ENCODE results near the gene PDGFC. TPM values are rescaled to one million over a fixed set of nuclear protein-coding genes. Genes with fewer than 3 reads are reported as not detected.
A peak's percentile ranks its signal among the peaks of the same experiment; 100 is the strongest.

Gene PDGFC
- polyA plus RNA-seq, 1 donor from 2014 or later: 3.8 TPM

DNA sequence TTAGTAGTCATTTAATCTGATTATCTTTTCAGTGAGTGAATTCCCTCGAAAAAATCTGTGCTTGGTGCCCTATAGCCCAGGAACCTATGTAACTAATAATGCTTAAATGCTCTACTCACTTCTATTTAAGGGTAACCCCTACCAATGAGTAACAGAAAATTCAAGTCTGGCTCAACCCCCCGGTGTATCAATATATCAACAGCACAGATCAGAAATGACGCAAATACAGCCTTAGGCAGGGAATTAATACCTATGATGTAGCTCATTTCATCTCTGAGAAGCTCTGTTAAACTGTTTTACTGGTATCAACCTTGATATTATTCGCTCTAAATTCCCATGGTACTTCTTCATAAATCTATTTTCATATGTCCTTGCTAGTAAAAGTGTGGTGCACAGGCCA lies 28.6 kb downstream of the PDGFC start:
- no peaks in the 10 kb centered on the region for H3F3A ChIP-seq (ENCODE audit: insufficient read depth, low read length, poor library complexity, severe bottlenecking)
- H3K9ac ChIP-seq (ENCODE audit: low read length): no peak overlapping the region
- H3K9me3 ChIP-seq (ENCODE audit: low read length): no peaks in the 10 kb centered on the region
- H3K27ac ChIP-seq (ENCODE audit: low read length): no peak overlapping the region
- H2AFZ ChIP-seq (ENCODE audit: low read depth, low read length): no peak overlapping the region
- no peaks in the 10 kb centered on the region for H3K79me2 ChIP-seq (replicated peaks; ENCODE audit: insufficient read depth, low read length)
- no peaks in the 10 kb centered on the region for H3K27me3 ChIP-seq (ENCODE audit: insufficient read depth, low read depth, low read length)
- TF ChIP-seq, protein P1, sequence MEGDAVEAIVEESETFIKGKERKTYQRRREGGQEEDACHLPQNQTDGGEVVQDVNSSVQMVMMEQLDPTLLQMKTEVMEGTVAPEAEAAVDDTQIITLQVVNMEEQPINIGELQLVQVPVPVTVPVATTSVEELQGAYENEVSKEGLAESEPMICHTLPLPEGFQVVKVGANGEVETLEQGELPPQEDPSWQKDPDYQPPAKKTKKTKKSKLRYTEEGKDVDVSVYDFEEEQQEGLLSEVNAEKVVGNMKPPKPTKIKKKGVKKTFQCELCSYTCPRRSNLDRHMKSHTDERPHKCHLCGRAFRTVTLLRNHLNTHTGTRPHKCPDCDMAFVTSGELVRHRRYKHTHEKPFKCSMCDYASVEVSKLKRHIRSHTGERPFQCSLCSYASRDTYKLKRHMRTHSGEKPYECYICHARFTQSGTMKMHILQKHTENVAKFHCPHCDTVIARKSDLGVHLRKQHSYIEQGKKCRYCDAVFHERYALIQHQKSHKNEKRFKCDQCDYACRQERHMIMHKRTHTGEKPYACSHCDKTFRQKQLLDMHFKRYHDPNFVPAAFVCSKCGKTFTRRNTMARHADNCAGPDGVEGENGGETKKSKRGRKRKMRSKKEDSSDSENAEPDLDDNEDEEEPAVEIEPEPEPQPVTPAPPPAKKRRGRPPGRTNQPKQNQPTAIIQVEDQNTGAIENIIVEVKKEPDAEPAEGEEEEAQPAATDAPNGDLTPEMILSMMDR (IDR thresholded peaks at IDR 0.05; ENCODE audit: poor library complexity, severe bottlenecking): no peak
- TF ChIP-seq, protein P2, sequence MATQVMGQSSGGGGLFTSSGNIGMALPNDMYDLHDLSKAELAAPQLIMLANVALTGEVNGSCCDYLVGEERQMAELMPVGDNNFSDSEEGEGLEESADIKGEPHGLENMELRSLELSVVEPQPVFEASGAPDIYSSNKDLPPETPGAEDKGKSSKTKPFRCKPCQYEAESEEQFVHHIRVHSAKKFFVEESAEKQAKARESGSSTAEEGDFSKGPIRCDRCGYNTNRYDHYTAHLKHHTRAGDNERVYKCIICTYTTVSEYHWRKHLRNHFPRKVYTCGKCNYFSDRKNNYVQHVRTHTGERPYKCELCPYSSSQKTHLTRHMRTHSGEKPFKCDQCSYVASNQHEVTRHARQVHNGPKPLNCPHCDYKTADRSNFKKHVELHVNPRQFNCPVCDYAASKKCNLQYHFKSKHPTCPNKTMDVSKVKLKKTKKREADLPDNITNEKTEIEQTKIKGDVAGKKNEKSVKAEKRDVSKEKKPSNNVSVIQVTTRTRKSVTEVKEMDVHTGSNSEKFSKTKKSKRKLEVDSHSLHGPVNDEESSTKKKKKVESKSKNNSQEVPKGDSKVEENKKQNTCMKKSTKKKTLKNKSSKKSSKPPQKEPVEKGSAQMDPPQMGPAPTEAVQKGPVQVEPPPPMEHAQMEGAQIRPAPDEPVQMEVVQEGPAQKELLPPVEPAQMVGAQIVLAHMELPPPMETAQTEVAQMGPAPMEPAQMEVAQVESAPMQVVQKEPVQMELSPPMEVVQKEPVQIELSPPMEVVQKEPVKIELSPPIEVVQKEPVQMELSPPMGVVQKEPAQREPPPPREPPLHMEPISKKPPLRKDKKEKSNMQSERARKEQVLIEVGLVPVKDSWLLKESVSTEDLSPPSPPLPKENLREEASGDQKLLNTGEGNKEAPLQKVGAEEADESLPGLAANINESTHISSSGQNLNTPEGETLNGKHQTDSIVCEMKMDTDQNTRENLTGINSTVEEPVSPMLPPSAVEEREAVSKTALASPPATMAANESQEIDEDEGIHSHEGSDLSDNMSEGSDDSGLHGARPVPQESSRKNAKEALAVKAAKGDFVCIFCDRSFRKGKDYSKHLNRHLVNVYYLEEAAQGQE (IDR thresholded peaks at IDR 0.05; ENCODE audit: borderline replicate concordance): no peak
- no peak overlapping the region for H3K4me3 ChIP-seq (ENCODE audit: low read length)
- no peak overlapping the region for H3K4me2 ChIP-seq (ENCODE audit: low read length)
- H3K36me3 ChIP-seq (ENCODE audit: insufficient read depth, low read length): no peaks in the 10 kb centered on the region
- H4K20me1 ChIP-seq (ENCODE audit: insufficient read depth): no peaks in the 10 kb centered on the region
- H3K9me2 ChIP-seq (ENCODE audit: insufficient read depth, low read length): no peaks in the 10 kb centered on the region

DNA sequence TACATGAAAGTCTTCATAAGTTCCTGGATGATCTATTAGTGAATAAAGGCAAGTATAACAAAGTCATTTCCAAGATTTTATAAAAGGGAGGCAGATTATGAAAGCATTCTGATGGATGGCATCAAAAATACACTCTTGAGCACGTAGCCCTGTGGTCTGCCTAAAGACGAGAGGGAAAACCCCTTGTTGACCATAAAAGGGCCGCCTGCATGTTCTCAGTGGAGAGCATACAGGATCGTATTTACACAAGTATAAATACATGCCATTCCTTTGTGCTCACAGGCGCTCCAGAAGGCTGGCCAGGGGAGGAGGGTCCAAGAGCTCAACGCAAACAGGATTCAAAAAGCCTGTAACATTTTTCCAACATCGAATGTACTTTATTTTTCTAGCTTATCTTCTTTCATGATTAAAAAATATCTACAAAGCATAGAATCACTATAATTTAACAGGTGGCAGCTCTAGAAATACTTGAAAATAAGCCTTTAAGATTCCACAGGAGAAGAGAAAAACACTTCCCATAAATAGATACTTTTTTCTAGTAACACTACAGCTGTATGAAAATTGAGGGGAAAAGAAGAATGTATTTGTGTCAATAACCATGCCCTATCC lies 29.6 kb downstream of the PDGFC start:
- no peaks in the 10 kb centered on the region for H4K20me1 ChIP-seq (ENCODE audit: insufficient read depth)
- no peaks in the 10 kb centered on the region for H3K79me2 ChIP-seq (replicated peaks; ENCODE audit: insufficient read depth, low read length)
- H3K36me3 ChIP-seq (ENCODE audit: insufficient read depth, low read length): no peaks in the 10 kb centered on the region
- H3K9me3 ChIP-seq (ENCODE audit: low read length): no peaks in the 10 kb centered on the region
- H3K4me2 ChIP-seq (ENCODE audit: low read length): no peak overlapping the region
- peak overlapping the region; percentile 4 for H3K9ac ChIP-seq (ENCODE audit: low read length)
- TF ChIP-seq EP300 (conservative IDR thresholded peaks at IDR 0.05; ENCODE audit: poor library complexity, severe bottlenecking): peak; percentile 16
- no peak for TF ChIP-seq MXI1 (conservative IDR thresholded peaks at IDR 0.05; ENCODE audit: poor library complexity, severe bottlenecking)
- peak; percentile 28 for TF ChIP-seq POLR2AphosphoS5 (IDR thresholded peaks at IDR 0.05)
- H3F3A ChIP-seq (ENCODE audit: insufficient read depth, low read length, poor library complexity, severe bottlenecking): no peaks in the 10 kb centered on the region
- no peaks in the 10 kb centered on the region for H3K27me3 ChIP-seq (ENCODE audit: insufficient read depth, low read depth, low read length)
- H2AFZ ChIP-seq (ENCODE audit: low read depth, low read length): no peak overlapping the region
- H3K4me3 ChIP-seq (ENCODE audit: low read length): peak overlapping the region; percentile 10
- no peaks in the 10 kb centered on the region for H3K9me2 ChIP-seq (ENCODE audit: insufficient read depth, low read length)
- peak overlapping the region; percentile 42 for H3K27ac ChIP-seq (ENCODE audit: low read length)

DNA sequence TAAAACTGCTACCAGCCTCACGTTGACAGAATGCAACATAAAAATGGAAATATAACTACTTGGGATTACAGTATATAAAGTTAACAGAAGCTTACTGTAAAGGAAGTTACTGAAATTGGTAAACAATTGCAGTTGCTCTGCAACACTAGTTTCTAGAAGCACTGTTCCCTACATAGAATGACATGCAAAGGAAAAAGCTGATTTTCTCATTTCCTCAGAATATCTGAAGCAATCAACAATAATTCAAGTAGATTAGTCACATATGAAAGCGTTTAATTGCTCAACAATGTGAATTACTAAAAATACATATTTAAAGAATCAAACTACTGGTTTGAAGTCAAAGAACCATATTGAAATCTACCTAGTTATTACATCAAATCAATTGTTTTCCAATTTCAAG lies 31.8 kb downstream of the PDGFC start:
- H3K27me3 ChIP-seq (ENCODE audit: insufficient read depth, low read depth, low read length): no peaks in the 10 kb centered on the region
- no peaks in the 10 kb centered on the region for H3F3A ChIP-seq (ENCODE audit: insufficient read depth, low read length, poor library complexity, severe bottlenecking)
- H3K4me3 ChIP-seq (ENCODE audit: low read length): no peak overlapping the region
- H3K4me2 ChIP-seq (ENCODE audit: low read length): no peak overlapping the region
- H3K27ac ChIP-seq (ENCODE audit: low read length): no peak overlapping the region
- no peaks in the 10 kb centered on the region for H3K79me2 ChIP-seq (replicated peaks; ENCODE audit: insufficient read depth, low read length)
- H4K20me1 ChIP-seq (ENCODE audit: insufficient read depth): no peaks in the 10 kb centered on the region
- no peaks in the 10 kb centered on the region for H3K9me3 ChIP-seq (ENCODE audit: low read length)
- no peaks in the 10 kb centered on the region for H3K36me3 ChIP-seq (ENCODE audit: insufficient read depth, low read length)
- no peak overlapping the region for H2AFZ ChIP-seq (ENCODE audit: low read depth, low read length)
- no peak overlapping the region for H3K9ac ChIP-seq (ENCODE audit: low read length)
- TF ChIP-seq EP300 (conservative IDR thresholded peaks at IDR 0.05; ENCODE audit: poor library complexity, severe bottlenecking) (no peak), RAD21 (conservative IDR thresholded peaks at IDR 0.05) (no peak), POLR2AphosphoS5 (IDR thresholded peaks at IDR 0.05) (no peak), TAF1 (IDR thresholded peaks at IDR 0.05; ENCODE audit: low read depth) (no peak), EZH2 (IDR thresholded peaks at IDR 0.05; ENCODE audit: borderline replicate concordance, insufficient read depth, low read length, poor library complexity, severe bottlenecking) (no peak), MXI1 (conservative IDR thresholded peaks at IDR 0.05; ENCODE audit: poor library complexity, severe bottlenecking) (no peak), SMC3 (conservative IDR thresholded peaks at IDR 0.05; ENCODE audit: poor library complexity) (no peak)
- TF ChIP-seq, protein P2 (IDR thresholded peaks at IDR 0.05; ENCODE audit: borderline replicate concordance): no peak
- TF ChIP-seq, protein P1 (IDR thresholded peaks at IDR 0.05; ENCODE audit: poor library complexity, severe bottlenecking): no peak
- H3K9me2 ChIP-seq (ENCODE audit: insufficient read depth, low read length): no peaks in the 10 kb centered on the region
